Activated T-cell treated with anti-CD3 and anti-CD28 coated beads, Interleukin-2, amount 50 U/mL, for 72 hours (primary cell): ENCODE data around the gene IGFN1. TPM values are rescaled to one million over a fixed set of nuclear protein-coding genes. Genes with fewer than 3 reads are reported as not detected.

Experiments used
- ATAC-seq, 2 donors: fragments of 150-1000 bp; cut with Tn5 transposase; replicated peaks in 1 of 2; 2 replicates each; pipeline ENCODE4 v1.10.0; 2021; ENCODE audit warnings: moderate library complexity in 2 of 2, mild to moderate bottlenecking in 1 of 2
- DNase-seq, 2 donors: peaks; one replicate each; pipeline ENCODE4 v3.0.0; 2021 to 2022; ENCODE audit warnings: mixed read lengths in 1 of 2
- H3K27ac Mint-ChIP-seq: one replicate; pipeline ENCODE4 v1.8.0; 2022; ENCODE audit warnings: mild to moderate bottlenecking, moderate library complexity, mixed read lengths
- H3K27me3 Mint-ChIP-seq: one replicate; pipeline ENCODE4 v1.8.0; 2022; ENCODE audit warnings: low read depth, mixed read lengths
- H3K36me3 Mint-ChIP-seq, 2 donors: one replicate each; pipeline ENCODE4 v1.8.0; 2022; ENCODE audit warnings: mixed read lengths in 2 of 2, mild to moderate bottlenecking in 1 of 2; ENCODE audit not compliant: insufficient read depth in 2 of 2
- H3K4me1 Mint-ChIP-seq: one replicate; pipeline ENCODE4 v1.8.0; 2022; ENCODE audit warnings: low read depth, mixed read lengths
- H3K4me3 Mint-ChIP-seq, 2 donors: one replicate each; pipeline ENCODE4 v1.8.0; 2022; ENCODE audit warnings: mild to moderate bottlenecking in 2 of 2, mixed read lengths in 2 of 2, moderate library complexity in 2 of 2
- H3K9me3 Mint-ChIP-seq, 2 donors: one replicate each; pipeline ENCODE4 v1.8.0; 2022; ENCODE audit warnings: mixed read lengths in 2 of 2
- total RNA-seq, 2 donors: library from RNA; stranded (reverse); gene quantifications; one replicate each; pipeline ENCODE4 v1.2.3, GENCODE V29; 2022

IGFN1 gene
- total RNA-seq, 2 donors from 2014 or later = 0.02 to 0.46 TPM

DNA sequence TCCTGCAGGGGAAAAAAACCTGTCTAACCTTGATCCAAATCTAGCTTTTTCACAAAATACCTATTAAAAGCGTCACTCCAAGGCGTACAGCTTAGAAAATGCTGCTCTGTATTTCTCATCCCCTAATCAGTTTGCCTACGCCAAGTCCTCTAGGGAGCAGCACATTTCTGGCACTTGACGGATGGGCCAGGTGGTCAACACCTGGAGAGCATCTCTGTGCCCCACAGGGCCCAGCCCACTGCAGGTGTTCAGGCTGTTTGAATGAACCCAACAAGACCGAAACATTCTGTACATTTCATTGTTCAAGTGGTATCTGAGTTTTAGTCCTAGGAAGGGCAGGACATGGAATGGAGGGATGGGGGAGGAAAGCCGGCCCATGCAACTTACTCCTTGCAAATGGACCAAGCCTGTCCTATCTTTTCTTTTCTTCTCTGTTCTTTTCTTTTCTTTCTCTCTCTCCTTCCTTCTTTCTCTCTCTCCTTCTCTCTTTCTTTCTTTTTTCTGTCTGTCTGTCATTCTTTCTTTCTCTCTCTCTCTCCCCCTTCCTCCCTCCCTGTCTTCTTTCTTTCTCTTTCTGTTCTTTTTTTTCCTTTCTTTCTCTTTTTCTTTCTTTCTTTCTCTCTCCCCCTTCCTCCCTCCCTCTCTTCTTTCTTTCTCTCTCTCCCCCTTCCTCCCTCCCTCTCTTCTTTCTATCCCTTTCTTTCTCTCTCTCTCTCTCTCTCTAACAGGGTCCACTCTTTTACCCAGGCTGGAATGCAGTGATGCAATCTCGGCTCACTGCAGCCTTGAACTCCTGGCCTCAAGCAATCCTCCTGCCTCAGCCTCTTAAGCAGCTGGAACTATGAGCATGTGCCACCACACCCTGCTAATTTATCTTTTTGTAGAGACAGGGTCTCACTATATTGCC is 29.1 kb downstream of the IGFN1 start:
- H3K27ac Mint-ChIP-seq = peak overlapping the region; percentile 44

GRCh38 chr1:201220388-201220715 is 29.7 kb downstream of the IGFN1 start:
- Mint-ChIP-seq H3K36me3 (no peaks in the 10 kb centered on the region), H3K27ac (no peak overlapping the region), H3K9me3 (no peaks in the 10 kb centered on the region), H3K4me1 (no peaks in the 10 kb centered on the region), H3K4me3 (no peak overlapping the region), H3K27me3 (no peaks in the 10 kb centered on the region)
- ATAC-seq (no peak), DNase-seq (no peak)

More for the DNA sequence above, 29.1 kb downstream of the IGFN1 start:
- Mint-ChIP-seq H3K4me1 (no peaks in the 10 kb centered on the region), H3K36me3 (no peaks in the 10 kb centered on the region), H3K27me3 (no peaks in the 10 kb centered on the region), H3K4me3 (no peak overlapping the region), H3K9me3 (no peaks in the 10 kb centered on the region)
- DNase-seq (no peak), ATAC-seq (no peak)

GRCh38 chr1:201221201-201221846 is 30.7 kb downstream of the IGFN1 start:
- DNase-seq = no peak
- Mint-ChIP-seq H3K27me3 (no peaks in the 10 kb centered on the region), H3K27ac (no peak overlapping the region), H3K4me1 (no peaks in the 10 kb centered on the region), H3K9me3 (no peaks in the 10 kb centered on the region), H3K4me3 (no peak overlapping the region), H3K36me3 (no peaks in the 10 kb centered on the region)
- no peak for ATAC-seq

DNA sequence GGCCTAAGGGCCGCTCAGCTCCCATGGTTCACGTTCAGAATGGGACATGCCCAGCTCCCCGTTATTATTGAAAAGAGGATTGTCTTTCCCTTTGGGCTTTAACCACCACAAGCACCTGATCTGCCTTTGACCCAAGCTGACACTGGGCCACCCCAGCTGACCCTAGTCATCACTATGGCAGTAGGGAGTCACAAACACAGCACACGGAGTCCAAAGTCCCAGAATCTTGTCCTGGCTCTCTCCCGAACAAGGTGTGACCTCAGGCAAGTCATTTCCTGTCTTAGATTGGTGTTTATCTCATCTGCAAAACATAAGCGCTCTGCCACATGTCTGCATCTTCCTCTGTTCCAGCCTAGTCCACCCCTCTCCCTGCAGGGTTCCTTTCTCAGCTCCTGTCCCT is 31.5 kb downstream of the IGFN1 start:
- H3K36me3 Mint-ChIP-seq = no peaks in the 10 kb centered on the region
- no peaks in the 10 kb centered on the region for H3K9me3 Mint-ChIP-seq
- H3K4me3 Mint-ChIP-seq = no peak overlapping the region
- no peaks in the 10 kb centered on the region for H3K4me1 Mint-ChIP-seq
- ATAC-seq = no peak
- DNase-seq = no peak
- H3K27me3 Mint-ChIP-seq = no peaks in the 10 kb centered on the region
- H3K27ac Mint-ChIP-seq = no peak overlapping the region

GRCh38 chr1:201223852-201224665 is 33.4 kb downstream of the IGFN1 start:
- no peaks in the 10 kb centered on the region for H3K9me3 Mint-ChIP-seq
- H3K27ac Mint-ChIP-seq = no peak overlapping the region
- H3K4me1 Mint-ChIP-seq = no peaks in the 10 kb centered on the region
- H3K27me3 Mint-ChIP-seq = peaks cover 7% of the 10 kb centered on the region
- DNase-seq (no peak), ATAC-seq (no peak)
- H3K4me3 Mint-ChIP-seq = no peak overlapping the region
- H3K36me3 Mint-ChIP-seq = no peaks in the 10 kb centered on the region

DNA sequence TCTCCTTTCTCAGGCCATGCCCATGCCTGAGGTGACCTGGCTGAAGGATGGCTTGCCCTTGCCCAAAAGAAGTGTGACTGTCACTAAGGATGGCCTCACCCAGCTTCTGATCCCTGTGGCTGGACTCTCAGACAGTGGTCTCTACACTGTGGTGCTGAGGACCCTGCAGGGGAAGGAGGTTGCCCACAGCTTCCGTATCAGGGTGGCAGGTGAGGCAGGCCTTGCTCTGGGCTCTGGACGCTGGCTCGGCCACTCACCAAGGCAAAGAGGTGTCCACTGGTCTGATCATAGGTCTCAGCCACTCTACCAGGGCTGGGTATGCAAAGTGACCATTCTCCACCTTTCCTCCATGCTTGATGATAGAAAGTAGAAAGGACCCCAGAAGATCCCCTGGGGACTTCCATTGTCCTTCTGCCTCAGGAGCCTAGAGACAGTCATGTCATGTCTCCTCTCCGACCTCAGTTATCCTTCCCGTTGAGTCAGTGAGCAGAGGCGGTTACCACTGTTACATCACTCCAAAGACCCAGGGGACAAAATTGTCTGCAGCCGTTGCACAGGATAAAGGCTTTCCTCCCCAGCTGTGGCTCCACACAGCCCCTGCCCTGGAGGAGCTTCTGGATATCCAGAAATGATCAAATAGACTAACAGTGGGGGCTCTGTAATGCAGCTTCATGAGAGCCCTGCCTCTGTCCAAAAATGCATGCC is 34.2 kb downstream of the IGFN1 start:
- Mint-ChIP-seq H3K36me3 (no peaks in the 10 kb centered on the region), H3K9me3 (no peaks in the 10 kb centered on the region), H3K27ac (no peak overlapping the region), H3K4me3 (no peak overlapping the region), H3K4me1 (no peaks in the 10 kb centered on the region), H3K27me3 (peaks cover 10% of the 10 kb centered on the region)
- DNase-seq (no peak), ATAC-seq (no peak)

DNA sequence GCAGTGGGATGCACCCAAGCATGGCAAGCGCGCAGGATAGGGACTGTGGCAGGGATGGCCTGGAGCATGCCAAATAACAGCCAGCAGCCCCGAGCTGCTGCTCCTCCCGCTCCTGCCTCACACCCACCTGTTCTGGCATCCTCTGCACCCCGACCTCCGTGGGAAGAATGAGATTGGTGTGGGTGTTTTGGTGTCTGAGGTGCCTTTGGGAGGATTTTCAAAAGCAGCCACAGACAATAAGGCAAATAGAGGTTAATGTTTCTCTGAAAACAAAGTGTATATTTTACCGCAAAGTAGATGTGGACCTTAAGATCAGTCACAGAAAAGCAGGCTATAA is 35.5 kb downstream of the IGFN1 start:
- H3K4me1 Mint-ChIP-seq = no peaks in the 10 kb centered on the region
- no peaks in the 10 kb centered on the region for H3K36me3 Mint-ChIP-seq
- ATAC-seq (no peak), DNase-seq (no peak)
- H3K4me3 Mint-ChIP-seq = no peak overlapping the region
- H3K27me3 Mint-ChIP-seq = peaks cover 23% of the 10 kb centered on the region
- H3K27ac Mint-ChIP-seq = no peak overlapping the region
- H3K9me3 Mint-ChIP-seq = no peaks in the 10 kb centered on the region

- Mint-ChIP-seq H3K36me3 (no peaks in the 10 kb centered on the region), H3K9me3 (no peaks in the 10 kb centered on the region), H3K27me3 (peaks cover 25% of the 10 kb centered on the region), H3K27ac (no peak overlapping the region), H3K4me1 (no peaks in the 10 kb centered on the region), H3K4me3 (no peak overlapping the region)
- DNase-seq (no peak), ATAC-seq (no peak)
These were observed 36.4 kb downstream of the IGFN1 start for GRCh38 chr1:201226859-201227488.

DNA sequence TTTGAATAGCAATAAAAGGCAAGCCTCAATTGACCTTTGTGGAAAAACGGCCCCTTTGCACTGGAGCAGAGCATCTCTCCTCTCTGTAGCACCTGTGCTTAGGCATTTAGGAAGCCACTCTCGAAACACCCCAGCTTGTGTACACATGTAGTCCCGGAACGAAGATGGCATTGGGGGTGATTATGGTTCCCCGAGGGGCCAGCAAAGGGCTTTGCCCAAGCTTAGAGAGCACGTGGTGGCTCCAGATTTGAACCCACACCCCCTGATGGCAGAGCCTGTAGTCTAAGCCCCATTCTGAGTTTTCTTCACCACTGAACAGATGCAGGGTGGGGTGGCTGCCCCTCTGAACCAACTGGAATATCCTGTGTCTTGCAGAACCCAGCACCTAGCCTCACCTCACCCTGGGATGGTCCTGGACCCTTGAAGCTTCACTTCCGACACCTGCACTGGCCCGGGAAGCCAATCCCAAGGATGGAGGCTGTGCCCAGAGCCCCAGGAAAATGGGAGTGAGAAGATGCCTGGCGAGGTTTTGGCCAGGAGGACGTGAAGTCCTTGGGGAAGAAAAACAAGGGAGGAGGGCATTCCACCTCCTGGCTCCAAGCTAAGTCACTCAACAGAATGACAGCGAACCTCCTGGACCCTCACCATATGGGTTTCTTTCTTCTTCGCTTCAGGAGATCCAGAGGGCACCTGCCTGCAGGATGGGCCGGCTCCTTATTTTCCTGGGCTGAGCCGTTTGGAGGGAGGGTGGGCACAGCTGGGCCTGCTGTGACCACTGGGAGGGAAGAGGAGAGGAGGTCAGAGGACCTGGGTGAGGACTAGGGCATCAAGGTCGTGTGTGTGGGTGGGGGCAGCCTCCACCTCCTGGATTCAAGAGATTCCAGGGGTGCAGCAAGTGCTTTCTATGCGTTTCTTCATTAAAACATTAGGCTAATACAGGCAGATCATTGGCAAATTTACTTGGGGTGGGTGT is 37.7 kb downstream of the IGFN1 start:
- ATAC-seq (no peak), DNase-seq (no peak)
- H3K4me3 Mint-ChIP-seq = no peak overlapping the region
- H3K27me3 Mint-ChIP-seq = peaks cover 31% of the 10 kb centered on the region
- H3K4me1 Mint-ChIP-seq = no peaks in the 10 kb centered on the region
- H3K9me3 Mint-ChIP-seq = no peaks in the 10 kb centered on the region
- H3K27ac Mint-ChIP-seq = no peak overlapping the region
- no peaks in the 10 kb centered on the region for H3K36me3 Mint-ChIP-seq

DNA sequence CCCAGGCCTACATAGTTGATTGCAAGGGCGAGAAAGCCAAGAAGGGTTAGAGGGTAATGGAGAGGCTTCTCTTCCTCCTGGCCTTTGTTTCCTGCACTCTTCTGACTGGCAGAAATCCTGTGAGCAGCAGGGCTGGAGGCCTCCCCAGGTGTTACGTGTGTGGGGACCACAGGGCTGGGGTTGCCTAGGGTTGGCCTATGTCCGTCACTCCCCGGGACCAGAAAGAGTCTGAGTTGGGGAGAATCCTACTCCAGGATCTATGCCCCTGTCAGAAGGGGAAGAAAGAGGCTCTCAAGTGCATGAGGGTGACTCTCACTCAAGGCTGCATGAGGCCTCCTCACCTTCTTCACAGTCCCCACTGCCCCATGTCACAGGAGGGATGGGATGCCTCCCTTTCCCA is 38.5 kb downstream of the IGFN1 start:
- Mint-ChIP-seq H3K27ac (no peak overlapping the region), H3K4me3 (no peak overlapping the region), H3K27me3 (peaks cover 31% of the 10 kb centered on the region), H3K9me3 (no peaks in the 10 kb centered on the region), H3K4me1 (no peaks in the 10 kb centered on the region), H3K36me3 (no peaks in the 10 kb centered on the region)
- DNase-seq (no peak), ATAC-seq (no peak)

- ATAC-seq (no peak), DNase-seq (no peak)
- Mint-ChIP-seq H3K9me3 (no peaks in the 10 kb centered on the region), H3K4me3 (no peak overlapping the region), H3K27me3 (peaks cover 31% of the 10 kb centered on the region), H3K27ac (no peak overlapping the region), H3K36me3 (no peaks in the 10 kb centered on the region), H3K4me1 (no peaks in the 10 kb centered on the region)
These were observed 39.4 kb downstream of the IGFN1 start for GRCh38 chr1:201229771-201230635.
